ENCODE data around the gene KXD1. TPM values are rescaled to one million over a fixed set of nuclear protein-coding genes. Genes with fewer than 3 reads are reported as not detected.

The KXD1 gene
- total RNA-seq, 4 donors from 2014 or later = 97.1 to 155 (median 106) TPM

GRCh38 chr19:18612772-18613588 lies 55.3 kb downstream of the KXD1 start, which contains the start of gene TMEM59L:
Gene TMEM59L (plus strand): TSS chr19:18612870. CDS start chr19:18612959, 89 bp downstream.
- in situ Hi-C loops (cut with MboI; ENCODE audit: low sequenced_read_pairs in 4 of 4) (no loop called here), intact Hi-C loops (cut with DNase I; ENCODE audit: low total_unique reads) (no loop called here)
- TF ChIP-seq POLR2A (IDR thresholded peaks at IDR 0.05) = no peak
- TF ChIP-seq, protein P1, sequence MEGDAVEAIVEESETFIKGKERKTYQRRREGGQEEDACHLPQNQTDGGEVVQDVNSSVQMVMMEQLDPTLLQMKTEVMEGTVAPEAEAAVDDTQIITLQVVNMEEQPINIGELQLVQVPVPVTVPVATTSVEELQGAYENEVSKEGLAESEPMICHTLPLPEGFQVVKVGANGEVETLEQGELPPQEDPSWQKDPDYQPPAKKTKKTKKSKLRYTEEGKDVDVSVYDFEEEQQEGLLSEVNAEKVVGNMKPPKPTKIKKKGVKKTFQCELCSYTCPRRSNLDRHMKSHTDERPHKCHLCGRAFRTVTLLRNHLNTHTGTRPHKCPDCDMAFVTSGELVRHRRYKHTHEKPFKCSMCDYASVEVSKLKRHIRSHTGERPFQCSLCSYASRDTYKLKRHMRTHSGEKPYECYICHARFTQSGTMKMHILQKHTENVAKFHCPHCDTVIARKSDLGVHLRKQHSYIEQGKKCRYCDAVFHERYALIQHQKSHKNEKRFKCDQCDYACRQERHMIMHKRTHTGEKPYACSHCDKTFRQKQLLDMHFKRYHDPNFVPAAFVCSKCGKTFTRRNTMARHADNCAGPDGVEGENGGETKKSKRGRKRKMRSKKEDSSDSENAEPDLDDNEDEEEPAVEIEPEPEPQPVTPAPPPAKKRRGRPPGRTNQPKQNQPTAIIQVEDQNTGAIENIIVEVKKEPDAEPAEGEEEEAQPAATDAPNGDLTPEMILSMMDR (IDR thresholded peaks at IDR 0.05 in 4 of 5, conservative IDR thresholded peaks at IDR 0.05 in 1 of 5) = no peak
- H3K4me1 ChIP-seq = peaks cover 0 to 17% of the 10 kb centered on the region in 2 donors
- no peaks in the 10 kb centered on the region for H3K9me3 ChIP-seq
- ATAC-seq = no peak
- peaks cover 67 to 72% (median 67%) of the 10 kb centered on the region in 3 donors for H3K27me3 ChIP-seq
- no peaks in the 10 kb centered on the region for H3K36me3 ChIP-seq
- DNase-seq = no peak
- peak within 1 kb of the TSS; percentile 31 to 50 (median 36) for H3K4me3 ChIP-seq
- H3K27ac ChIP-seq = no peak within 1 kb of the TSS

DNA sequence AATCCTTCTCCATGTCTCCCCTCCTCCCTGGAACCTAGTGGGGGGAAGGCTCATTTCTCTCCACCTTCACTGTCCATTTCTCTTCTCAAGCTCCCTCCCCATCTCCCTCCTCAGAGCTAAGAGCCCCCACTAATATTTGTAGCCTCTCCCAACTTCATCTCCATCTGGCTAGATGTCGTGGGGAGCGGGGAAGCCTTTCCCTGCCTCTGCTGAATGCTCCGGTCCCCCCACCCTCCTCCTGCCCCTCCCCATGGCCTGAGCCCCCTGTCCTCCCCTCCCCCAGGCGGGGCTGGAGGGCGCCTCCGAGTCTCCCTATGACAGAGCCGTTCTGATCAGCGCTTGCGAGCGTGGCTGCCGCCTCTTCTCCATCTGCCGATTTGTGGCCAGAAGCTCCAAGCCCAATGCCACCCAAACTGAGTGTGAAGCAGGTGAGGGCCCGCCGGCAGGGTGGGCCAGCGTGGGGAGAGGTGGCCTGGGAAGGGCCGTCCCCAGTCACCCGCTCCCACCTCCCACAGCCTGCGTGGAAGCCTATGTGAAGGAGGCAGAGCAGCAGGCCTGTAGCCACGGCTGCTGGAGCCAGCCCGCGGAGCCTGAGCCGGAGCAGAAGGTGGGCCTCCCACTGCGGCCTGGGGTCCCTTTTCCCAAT lies 56.0 kb downstream of the KXD1 start:
- DNase-seq (no peak), ATAC-seq (no peak)
- in situ Hi-C loops (cut with MboI; ENCODE audit: low sequenced_read_pairs in 4 of 4) = no loop called here
- Histone ChIP-seq H3K4me1 (peaks cover 0 to 17% of the 10 kb centered on the region in 2 donors), H3K36me3 (no peaks in the 10 kb centered on the region), H3K4me3 (no peak overlapping the region), H3K27me3 (peaks cover 60 to 68% (median 60%) of the 10 kb centered on the region in 3 donors), H3K27ac (no peak overlapping the region), H3K9me3 (no peaks in the 10 kb centered on the region)
- intact Hi-C loops (cut with DNase I; ENCODE audit: low total_unique reads) = no loop called here
- no peak for TF ChIP-seq POLR2A (IDR thresholded peaks at IDR 0.05)
- TF ChIP-seq, protein P1 (IDR thresholded peaks at IDR 0.05 in 4 of 5, conservative IDR thresholded peaks at IDR 0.05 in 1 of 5) = no peak

GRCh38 chr19:18616023-18616422 lies 58.4 kb downstream of the KXD1 start:
- H3K36me3 ChIP-seq = no peaks in the 10 kb centered on the region
- peaks cover 37 to 45% (median 37%) of the 10 kb centered on the region in 3 donors for H3K27me3 ChIP-seq
- TF ChIP-seq, protein P1 (IDR thresholded peaks at IDR 0.05 in 4 of 5, conservative IDR thresholded peaks at IDR 0.05 in 1 of 5) = no peak
- TF ChIP-seq POLR2A (IDR thresholded peaks at IDR 0.05) = no peak
- in situ Hi-C loops (cut with MboI; ENCODE audit: low sequenced_read_pairs in 4 of 4) (no loop called here), intact Hi-C loops (cut with DNase I; ENCODE audit: low total_unique reads) (no loop called here)
- ATAC-seq = no peak
- peaks cover 0 to 17% of the 10 kb centered on the region in 2 donors for H3K4me1 ChIP-seq
- no peaks in the 10 kb centered on the region for H3K9me3 ChIP-seq
- no peak overlapping the region for H3K4me3 ChIP-seq
- no peak for DNase-seq
- no peak overlapping the region for H3K27ac ChIP-seq

- H3K4me3 ChIP-seq = no peak overlapping the region
- no peaks in the 10 kb centered on the region for H3K9me3 ChIP-seq
- in situ Hi-C loops (cut with MboI; ENCODE audit: low sequenced_read_pairs in 4 of 4) = no loop called here
- DNase-seq (no peak), ATAC-seq (no peak)
- intact Hi-C loops (cut with DNase I; ENCODE audit: low total_unique reads) = no loop called here
- peaks cover 21 to 30% (median 23%) of the 10 kb centered on the region in 3 donors for H3K27me3 ChIP-seq
- H3K36me3 ChIP-seq = no peaks in the 10 kb centered on the region
- peaks cover 0 to 5% of the 10 kb centered on the region in 2 donors for H3K4me1 ChIP-seq
- TF ChIP-seq POLR2A (IDR thresholded peaks at IDR 0.05) = no peak
- TF ChIP-seq, protein P1 (IDR thresholded peaks at IDR 0.05 in 4 of 5, conservative IDR thresholded peaks at IDR 0.05 in 1 of 5) = no peak
- no peak overlapping the region for H3K27ac ChIP-seq
Measured at GRCh38 chr19:18617562-18617961, 59.9 kb downstream of the KXD1 start.
